K562 (cell line): Measurements from ENCODE around the gene C1QBP. TPM values are rescaled to one million over a fixed set of nuclear protein-coding genes. Genes with fewer than 3 reads are reported as not detected.

Experiments
- ARNT ChIP-seq, 2 experiments: fragments of 450-650 bp; IDR thresholded peaks; 2 replicates each; pipeline ENCODE4 v1.6.1; 2016; ENCODE audit warnings: mild to moderate bottlenecking in 1 of 2
- CREB1 ChIP-seq, 2 experiments: sonication (generic) in 1 of 2; formaldehyde crosslinking in 1 of 2; IDR thresholded peaks; 2 replicates each; pipeline versions ENCODE4 v1.6.1 to v1.8.0; 2012 to 2022; ENCODE audit warnings: inconsistent platforms in 1 of 2, mild to moderate bottlenecking in 1 of 2, missing genetic modification reagents in 1 of 2, moderate library complexity in 1 of 2
- CTBP1 ChIP-seq: fragments of 450-650 bp; IDR thresholded peaks from 2 replicates; pipeline ENCODE4 v1.6.1; 2016; ENCODE audit warnings: borderline replicate concordance
- EP400 ChIP-seq: fragments of 450-650 bp; IDR thresholded peaks from 2 replicates; pipeline ENCODE4 v1.6.1; 2017; ENCODE audit warnings: antibody characterized with exemption, mild to moderate bottlenecking, moderate library complexity
- ETV1 ChIP-seq: fragments of 450-650 bp; conservative IDR thresholded peaks from 2 replicates; pipeline ENCODE4 v1.6.1; 2016; ENCODE audit warnings: missing genetic modification characterization, control low read depth, low read depth, missing compliant biosample characterization
- HDGF ChIP-seq: fragments of 450-650 bp; IDR thresholded peaks from 2 replicates; pipeline ENCODE4 v1.6.1; 2016
- HNRNPLL ChIP-seq: fragments of 200-400 bp; formaldehyde crosslinking; IDR thresholded peaks from 2 replicates; pipeline ENCODE4 v1.6.1; 2017; ENCODE audit warnings: low read length, low read depth, mild to moderate bottlenecking; ENCODE audit not compliant: poor library complexity, severe bottlenecking
- KDM1A ChIP-seq, 2 experiments: fragments of 450-650 bp; IDR thresholded peaks; 2 replicates each; pipeline ENCODE4 v1.6.1; 2016; ENCODE audit warnings: mild to moderate bottlenecking in 2 of 2
- KLF13 ChIP-seq: fragments of 450-650 bp; IDR thresholded peaks from 2 replicates; pipeline ENCODE4 v1.6.1; 2016; ENCODE audit warnings: missing genetic modification characterization, low read depth, mild to moderate bottlenecking, missing compliant biosample characterization, moderate library complexity, borderline replicate concordance
- L3MBTL2 ChIP-seq: fragments of 450-650 bp; IDR thresholded peaks from 2 replicates; pipeline ENCODE4 v1.6.1; 2016; ENCODE audit warnings: mild to moderate bottlenecking, moderate library complexity
- MEIS2 ChIP-seq: fragments of 450-650 bp; IDR thresholded peaks from 2 replicates; pipeline ENCODE4 v1.6.1; 2014; ENCODE audit warnings: mild to moderate bottlenecking; ENCODE audit not compliant: partially characterized antibody
- MNT ChIP-seq, 2 experiments: fragments of 450-650 bp; conservative IDR thresholded peaks; 2 replicates each; pipeline ENCODE4 v1.6.1; 2017; ENCODE audit warnings: mild to moderate bottlenecking in 2 of 2, moderate library complexity in 2 of 2
- MYC ChIP-seq, 2 experiments: fragments of 250-450 bp in 1 of 2; sonication (Bioruptor Pico) in 1 of 2; IDR thresholded peaks; 2 replicates each; pipeline versions ENCODE4 v1.5.1 to v1.6.1; 2012 to 2021; ENCODE audit warnings: low read depth in 2 of 2, borderline replicate concordance in 1 of 2, improper control_type of control experiment in 1 of 2, low read length in 1 of 2, mild to moderate bottlenecking in 1 of 2, moderate library complexity in 1 of 2
- NR4A1 ChIP-seq, 2 experiments: fragments of 250-450 bp in 1 of 2; fragments of 450-650 bp in 1 of 2; sonication (Bioruptor Pico) in 1 of 2; IDR thresholded peaks; 2 replicates each; pipeline versions ENCODE4 v1.4.0 to v1.6.1; 2016 to 2020; ENCODE audit warnings: mild to moderate bottlenecking in 2 of 2, missing compliant biosample characterization in 1 of 2, missing genetic modification characterization in 1 of 2, moderate library complexity in 1 of 2
- NRF1 ChIP-seq, 2 experiments: fragments of 450-650 bp; IDR thresholded peaks in 1 of 2; conservative IDR thresholded peaks in 1 of 2; 2 replicates each; pipeline ENCODE4 v1.6.1; 2014; ENCODE audit warnings: mild to moderate bottlenecking in 2 of 2
- POLR2A ChIP-seq: fragments of 450-650 bp; conservative IDR thresholded peaks from 2 replicates; pipeline ENCODE4 v1.6.1; 2016
- POLR2AphosphoS5 ChIP-seq: IDR thresholded peaks from 2 replicates; pipeline ENCODE4 v1.6.1; 2011; ENCODE audit warnings: mild to moderate bottlenecking, low read depth, low read length, moderate library complexity; ENCODE audit not compliant: control insufficient read depth, insufficient read depth
- POLR2B ChIP-seq: fragments of 450-650 bp; IDR thresholded peaks from 2 replicates; pipeline ENCODE4 v1.6.1; 2018; ENCODE audit warnings: low read depth; ENCODE audit not compliant: partially characterized antibody
- SIN3B ChIP-seq: fragments of 450-650 bp; IDR thresholded peaks from 2 replicates; pipeline ENCODE4 v1.6.1; 2017; ENCODE audit warnings: low read depth, mild to moderate bottlenecking, moderate library complexity
- SMAD4 ChIP-seq: fragments of 250-450 bp; sonication (Bioruptor Pico); conservative IDR thresholded peaks from 2 replicates; pipeline ENCODE4 v1.8.0; 2021; ENCODE audit warnings: inconsistent platforms, mild to moderate bottlenecking, moderate library complexity
- SRSF7 ChIP-seq: fragments of 200-400 bp; formaldehyde crosslinking; optimal IDR thresholded peaks from 2 replicates; pipeline ENCODE3; 2017; ENCODE audit warnings: mild to moderate bottlenecking, low read depth, low read length
- TAF9B ChIP-seq: fragments of 450-650 bp; IDR thresholded peaks from 2 replicates; pipeline ENCODE4 v1.6.1; 2018; ENCODE audit warnings: mild to moderate bottlenecking; ENCODE audit not compliant: partially characterized antibody
- TSC22D4 ChIP-seq: fragments of 450-650 bp; IDR thresholded peaks from 2 replicates; pipeline ENCODE4 v1.6.1; 2016; ENCODE audit warnings: missing genetic modification characterization, missing biosample characterization, control low read depth
- ZNF263 ChIP-seq: sonication (generic); formaldehyde crosslinking; IDR thresholded peaks from 2 replicates; pipeline ENCODE4 v1.8.0; 2022; ENCODE audit warnings: mild to moderate bottlenecking, missing genetic modification reagents, borderline replicate concordance
- ZNF589 ChIP-seq: fragments of 200-800 bp; sonication (Bioruptor generic); IDR thresholded peaks from 2 replicates; pipeline ENCODE4 v1.6.1; 2016; ENCODE audit warnings: low read depth, missing genetic modification characterization, missing compliant biosample characterization
- ZNF75A ChIP-seq: fragments of 450-650 bp; formaldehyde crosslinking; IDR thresholded peaks from 2 replicates; pipeline ENCODE4 v1.4.0; 2020; ENCODE audit warnings: mild to moderate bottlenecking
- ZNF764 ChIP-seq: fragments of 250-450 bp; sonication (Bioruptor Pico); IDR thresholded peaks from 2 replicates; pipeline ENCODE4 v1.4.0; 2020; ENCODE audit warnings: low read depth, mild to moderate bottlenecking, moderate library complexity
- ZSCAN29 ChIP-seq: fragments of 450-650 bp; IDR thresholded peaks from 2 replicates; pipeline ENCODE4 v1.6.1; 2017
- polyA plus RNA-seq, 8 experiments: library from polyadenylated mRNA; depleted of rRNA in 4 of 8; stranded (reverse) in 5 of 8; unstranded in 3 of 8; fragments of >200 nt; fragmentation: Nextera tagmentation in 2 of 8; fragmentation: Illumina TruSeq in 1 of 8; extraction: Ambion mirVana in 2 of 8; extraction: Trizol in 1 of 8; gene quantifications; 2 replicates each; pipeline versions ENCODE4 v1.2.1 to v1.2.3, GENCODE V29; 2011 to 2014; ENCODE audit warnings: inconsistent platforms in 1 of 8, missing spikeins in 1 of 8
- total RNA-seq, 7 experiments: library from RNA; depleted of rRNA in 6 of 7; stranded (reverse); fragments of >200 nt in 6 of 7; fragmentation: Illumina TruSeq in 2 of 7; extraction: Trizol in 2 of 7; gene quantifications; 2 replicates each; pipeline versions ENCODE4 v1.2.1 to v1.2.3, GENCODE V29; 2011 to 2021; ENCODE audit warnings: low replicate concordance in 1 of 7

Gene C1QBP
- total and polyA plus RNA-seq, 9 of the 15 experiments (the other 6 are each of a cell fraction or from before 2014, with no cell fraction given): 90.7 to 665 (median 414) TPM

DNA sequence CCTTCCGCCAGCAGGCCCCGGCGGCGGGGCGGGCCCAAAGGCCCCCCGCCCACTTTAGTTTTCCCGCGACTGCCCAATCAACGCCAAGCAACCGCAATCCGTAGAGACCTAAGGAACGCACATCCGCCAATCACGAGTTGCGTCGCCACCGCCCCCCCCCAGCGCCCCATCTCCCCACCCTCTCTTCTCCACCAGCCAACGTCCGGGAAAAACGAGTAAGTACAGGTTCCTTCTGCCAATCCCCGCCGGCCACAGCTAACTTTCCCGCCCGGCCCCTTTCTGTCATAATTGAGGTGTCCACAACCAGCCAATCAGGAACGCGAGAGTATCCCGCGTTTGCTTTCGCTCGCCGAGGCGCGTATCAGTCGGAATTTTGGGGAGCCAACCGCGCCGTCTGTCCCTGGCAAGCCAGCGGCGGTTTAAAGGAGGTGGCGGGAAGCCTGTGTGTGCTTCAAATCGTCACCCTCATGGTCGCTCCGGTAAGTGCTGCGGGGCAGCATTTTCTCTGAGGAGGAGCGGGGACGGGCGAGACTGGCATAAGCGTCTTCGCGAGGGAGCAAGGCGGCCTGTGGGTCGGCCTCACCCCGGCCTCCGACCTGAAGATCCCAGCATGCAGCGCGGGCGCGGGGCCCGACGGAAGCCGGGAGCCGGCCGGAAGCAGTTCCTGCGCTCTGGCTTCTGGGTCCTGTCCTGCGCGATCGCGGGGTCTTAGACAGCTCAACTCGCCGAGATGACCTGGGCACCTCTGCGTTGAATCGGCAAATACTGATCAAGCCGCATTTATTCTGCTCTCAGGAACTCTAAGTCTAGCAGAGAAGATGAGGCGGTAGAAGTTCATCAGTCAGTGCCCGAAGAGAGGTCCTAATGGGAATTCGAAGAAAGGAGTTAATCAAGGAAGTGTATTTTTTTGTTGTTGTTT is 47.5 kb upstream of the C1QBP start, which contains the start of gene MIS12 (continued):
- TF ChIP-seq L3MBTL2: peak; percentile 99
- no peak for TF ChIP-seq ZNF764
- TF ChIP-seq TAF9B: peak; percentile 69
- TF ChIP-seq CTBP1: 0 out of 2 replicates have a peak, but pooled peaks have one; percentile 35
- TF ChIP-seq ZNF75A (CRISPR knock-in tag): no peak
- no peak for TF ChIP-seq NR4A1 (CRISPR knock-in tag; IDR thresholded peaks at IDR 0.05)
- TF ChIP-seq NR4A1 (tag; IDR thresholded peaks at IDR 0.05): 0 out of 2 replicates have a peak, but pooled peaks have one; percentile 43
- TF ChIP-seq ARNT (IDR thresholded peaks at IDR 0.05): peak in 1 of 2 experiments; percentile 55; a peak in 1 of 4 replicates
- TF ChIP-seq CREB1 (IDR thresholded peaks at IDR 0.05): peak; percentile 82
- peak; percentile 76 for TF ChIP-seq CREB1 (CRISPR knock-in tag; IDR thresholded peaks at IDR 0.05)
- TF ChIP-seq NRF1 (conservative IDR thresholded peaks at IDR 0.05 in 1 of 2, IDR thresholded peaks at IDR 0.05 in 1 of 2): peak; percentile 66 to 70
- no peak for TF ChIP-seq HDGF
- TF ChIP-seq MNT (conservative IDR thresholded peaks at IDR 0.05): peak; percentile 50 to 71
- TF ChIP-seq TSC22D4 (tag): no peak
- TF ChIP-seq ZNF263: peak; percentile 45; the same call in 1 of the 2 replicates
- TF ChIP-seq ETV1 (tag): peak; percentile 67
- peak; percentile 97 for TF ChIP-seq POLR2A
- no peak for TF ChIP-seq MEIS2
- no peak for TF ChIP-seq KDM1A (IDR thresholded peaks at IDR 0.05)
- TF ChIP-seq HNRNPLL: peak; percentile 20
- TF ChIP-seq POLR2B: peak; percentile 90
- TF ChIP-seq SMAD4 (CRISPR knock-in tag): peak; percentile 69
- TF ChIP-seq SIN3B: peak; percentile 73; the same call in 1 of the 2 replicates
- no peak for TF ChIP-seq ZSCAN29
- TF ChIP-seq KLF13 (tag): no peak
- peak; percentile 82 for TF ChIP-seq MYC (IDR thresholded peaks at IDR 0.05; ENCODE audit: low read depth, low read length)
- no peak for TF ChIP-seq MYC (CRISPR knock-in tag; IDR thresholded peaks at IDR 0.05; ENCODE audit: borderline replicate concordance, low read depth)
- TF ChIP-seq EP400: peak; percentile 97
- TF ChIP-seq POLR2AphosphoS5: peak; percentile 81
- TF ChIP-seq ZNF589 (CRISPR knock-in tag): 0 out of 2 replicates have a peak, but pooled peaks have one; percentile 46
- TF ChIP-seq SRSF7: no peak
